Measurements from ENCODE around the gene LMAN1L.

The LMAN1L gene

DNA sequence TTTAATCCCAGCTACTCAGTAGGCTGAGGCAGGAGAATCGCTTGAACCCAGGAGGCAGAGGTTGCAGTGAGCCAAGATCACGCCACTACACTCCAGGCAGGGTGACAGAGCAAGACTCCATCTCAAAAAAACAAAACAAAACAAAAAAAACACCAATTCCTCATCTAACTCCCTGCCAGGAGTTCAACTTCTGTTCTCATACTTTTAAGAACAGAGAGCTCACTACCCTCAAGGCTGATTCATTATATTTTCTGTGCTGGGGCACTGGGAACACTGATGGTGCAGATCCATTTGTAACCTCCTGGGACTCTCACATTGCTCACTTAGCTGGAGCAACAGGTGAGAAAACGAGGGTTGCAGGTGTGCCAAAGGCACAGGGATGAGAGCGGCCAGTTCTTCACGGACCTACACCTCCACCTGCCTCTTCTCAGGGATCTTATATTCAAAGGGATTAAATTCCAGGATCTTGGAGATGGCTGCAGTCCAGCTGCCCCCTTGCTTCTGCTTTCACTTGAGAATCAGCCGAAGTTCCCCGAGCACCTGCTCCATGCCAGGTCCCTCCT, 43.1 kb upstream of the LMAN1L start:
- Histone ChIP-seq H3K27ac (no peak overlapping the region), H3K36me3 (no peaks in the 10 kb centered on the region), H3K4me3 (ENCODE audit: low read depth, low read length) (no peak overlapping the region), H3K27me3 (ENCODE audit: insufficient read depth, low read depth, severe bottlenecking) (no peaks in the 10 kb centered on the region), H3K9me3 (ENCODE audit: severe bottlenecking) (no peaks in the 10 kb centered on the region)
- TF ChIP-seq CTCF (IDR thresholded peaks at IDR 0.05; ENCODE audit: low read depth, low read length): no peak
- DNase-seq: no peak

- Histone ChIP-seq H3K27ac (no peak overlapping the region), H3K36me3 (no peaks in the 10 kb centered on the region), H3K27me3 (ENCODE audit: insufficient read depth, low read depth, severe bottlenecking) (no peaks in the 10 kb centered on the region), H3K9me3 (ENCODE audit: severe bottlenecking) (no peaks in the 10 kb centered on the region), H3K4me3 (ENCODE audit: low read depth, low read length) (no peak overlapping the region)
- DNase-seq: no peak
- TF ChIP-seq CTCF (IDR thresholded peaks at IDR 0.05; ENCODE audit: low read depth, low read length): no peak
Observed at GRCh38 chr15:74770211-74770903, 42.3 kb upstream of the LMAN1L start.

DNA sequence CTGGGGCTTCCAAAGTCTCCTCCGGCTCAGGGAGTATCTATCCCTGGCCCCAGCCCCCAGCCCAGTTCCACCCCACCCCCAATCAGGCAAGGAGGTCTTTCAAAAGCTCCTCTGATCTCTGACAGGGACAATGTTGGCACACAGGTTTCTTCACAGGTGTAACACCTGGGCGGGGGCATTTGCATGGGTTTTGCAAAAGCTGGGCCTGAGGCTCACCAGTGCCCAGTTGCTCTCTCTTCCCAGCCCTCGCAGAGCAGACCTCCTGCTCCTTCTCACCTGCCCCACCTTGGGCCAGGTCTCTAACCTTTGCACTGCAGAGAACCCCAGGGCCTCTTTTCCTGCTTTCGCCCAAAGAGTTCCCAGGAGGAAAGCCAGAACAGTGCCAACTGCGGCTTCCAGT, 39.3 kb upstream of the LMAN1L start:
- Histone ChIP-seq H3K36me3 (no peaks in the 10 kb centered on the region), H3K27ac (no peak overlapping the region), H3K4me3 (ENCODE audit: low read depth, low read length) (no peak overlapping the region), H3K9me3 (ENCODE audit: severe bottlenecking) (no peaks in the 10 kb centered on the region), H3K27me3 (ENCODE audit: insufficient read depth, low read depth, severe bottlenecking) (no peaks in the 10 kb centered on the region)
- no peak for TF ChIP-seq CTCF (IDR thresholded peaks at IDR 0.05; ENCODE audit: low read depth, low read length)
- no peak for DNase-seq

GRCh38 chr15:74773731-74774252, 38.8 kb upstream of the LMAN1L start:
- no peak overlapping the region for H3K27ac ChIP-seq
- no peak overlapping the region for H3K4me3 ChIP-seq (ENCODE audit: low read depth, low read length)

DNA sequence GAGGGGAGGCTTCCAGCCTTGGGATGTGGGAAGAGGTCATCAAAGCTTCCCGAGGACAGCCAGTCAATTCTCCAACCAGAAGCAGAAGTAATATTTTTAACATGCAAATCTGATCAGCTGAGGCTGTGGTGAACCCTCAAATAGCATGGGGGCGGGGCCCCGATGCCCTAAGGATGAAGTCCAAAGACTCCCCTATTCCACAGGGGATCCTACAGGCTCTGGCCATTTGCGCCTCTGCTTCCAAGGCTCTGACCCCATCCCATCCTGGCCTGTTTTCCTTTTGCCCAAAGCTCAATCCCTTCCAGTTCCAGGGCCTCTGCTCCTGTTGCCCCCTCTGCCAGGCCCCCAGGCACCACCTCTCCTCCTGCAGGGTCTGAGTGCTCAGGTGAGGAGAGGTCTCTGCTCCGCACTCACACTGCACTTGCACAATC, 37.5 kb upstream of the LMAN1L start:
- Histone ChIP-seq H3K9me3 (ENCODE audit: severe bottlenecking) (no peaks in the 10 kb centered on the region), H3K36me3 (no peaks in the 10 kb centered on the region), H3K27me3 (ENCODE audit: insufficient read depth, low read depth, severe bottlenecking) (no peaks in the 10 kb centered on the region), H3K4me3 (ENCODE audit: low read depth, low read length) (no peak overlapping the region), H3K27ac (no peak overlapping the region)
- no peak for DNase-seq
- no peak for TF ChIP-seq CTCF (IDR thresholded peaks at IDR 0.05; ENCODE audit: low read depth, low read length)

More at GRCh38 chr15:74773731-74774252, 38.8 kb upstream of the LMAN1L start:
- Histone ChIP-seq H3K9me3 (ENCODE audit: severe bottlenecking) (no peaks in the 10 kb centered on the region), H3K36me3 (no peaks in the 10 kb centered on the region), H3K27me3 (ENCODE audit: insufficient read depth, low read depth, severe bottlenecking) (no peaks in the 10 kb centered on the region)
- DNase-seq: no peak
- no peak for TF ChIP-seq CTCF (IDR thresholded peaks at IDR 0.05; ENCODE audit: low read depth, low read length)
